Right lobe of liver (tissue), 4 donors: Measurements from ENCODE around the gene IQGAP3.

Experiments
- CTCF ChIP-seq, 4 donors: fragments of 200-600 bp in 3 of 4; fragments of 450-650 bp in 1 of 4; IDR thresholded peaks; one replicate each; pipeline versions ENCODE4 v1.5.1 to v1.8.0; 2016 to 2022; ENCODE audit warnings: antibody characterized with exemption in 4 of 4, mild to moderate bottlenecking in 2 of 4
- POLR2A ChIP-seq: fragments of 450-650 bp; IDR thresholded peaks from one replicate; pipeline ENCODE4 v1.6.1; 2017; ENCODE audit warnings: antibody characterized with exemption, mild to moderate bottlenecking
- donor health status: DM: no; HTN: no; CAD: no.
- donor health status: DM: no; HTN: no; CAD: no.
- donor health status: DM: no; HTN: yes; CAD: no.

DNA sequence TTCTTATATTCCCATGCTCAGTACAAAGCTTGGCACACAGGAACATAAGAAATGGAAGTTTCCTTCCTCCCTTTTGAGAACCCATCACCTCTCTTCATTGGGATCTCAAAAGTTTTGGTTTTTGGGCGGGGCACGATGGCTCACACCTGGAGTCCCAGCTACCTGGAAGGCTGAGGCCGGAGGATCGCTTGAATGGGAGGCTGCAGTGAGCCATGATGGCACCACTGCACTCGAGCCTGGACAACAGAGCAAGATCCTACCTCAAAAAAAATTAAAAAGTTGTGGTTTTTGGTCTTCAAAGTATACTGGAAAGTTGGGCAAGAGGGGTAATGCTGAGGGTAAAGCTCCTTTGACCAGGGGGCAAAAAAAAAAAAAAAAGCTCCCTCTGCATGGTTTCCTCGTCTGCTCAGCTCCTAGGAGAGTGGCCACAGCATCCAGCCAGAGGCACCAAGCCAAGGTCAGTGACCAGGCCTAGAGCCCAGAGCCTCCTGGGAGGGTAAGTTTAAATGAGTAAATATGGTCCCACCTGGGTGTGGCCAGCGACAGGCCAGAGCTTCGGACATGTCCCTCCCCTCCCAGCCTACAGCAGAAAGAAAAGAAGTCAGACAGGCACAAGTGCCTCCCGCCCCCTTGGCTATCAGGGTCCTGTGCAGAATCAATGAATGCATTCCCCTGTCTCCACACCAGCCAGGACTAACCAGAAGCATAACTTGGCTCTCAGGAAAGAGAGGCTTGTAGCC, 76.8 kb downstream of the IQGAP3 start:
- TF ChIP-seq CTCF (IDR thresholded peaks at IDR 0.05) = no peak
- no peak for TF ChIP-seq POLR2A
